ENCODE measurements around the gene MFSD12.
A peak's percentile ranks its signal among the peaks of the same experiment; 100 is the strongest.
"Not testable (repeated sequence)": the region's sequence is repeated elsewhere in the genome, so short reads cannot be mapped to it uniquely, and the experiment has no call there.

Gene MFSD12

GRCh38 chr19:3572132-3572854 is 14.9 kb upstream of the MFSD12 start:
- peak overlapping the region; percentile 63 for H3K27ac ChIP-seq (ENCODE audit: low read depth, low read length)
- peak overlapping the region; percentile 45 to 82 for H3K4me3 ChIP-seq (ENCODE audit: low read depth in 1 of 2, low read length in 2 of 2)
- H3K9ac ChIP-seq (ENCODE audit: low read length), result no peak overlapping the region
- no peaks in the 10 kb centered on the region for H3K27me3 ChIP-seq (ENCODE audit: control insufficient read depth in 1 of 2, insufficient read depth in 2 of 2, low read length in 2 of 2)
- H3K36me3 ChIP-seq (ENCODE audit: insufficient read depth, low read length), result no peaks in the 10 kb centered on the region
- H3K4me1 ChIP-seq (ENCODE audit: insufficient read depth, low read length), result peaks cover 27% of the 10 kb centered on the region
- no peaks in the 10 kb centered on the region for H3K9me3 ChIP-seq (ENCODE audit: low read length)

GRCh38 chr19:3570606-3571011 is 13.2 kb upstream of the MFSD12 start:
- Histone ChIP-seq H3K27me3 (ENCODE audit: control insufficient read depth in 1 of 2, insufficient read depth in 2 of 2, low read length in 2 of 2) (no peaks in the 10 kb centered on the region), H3K9ac (ENCODE audit: low read length) (no peak overlapping the region), H3K36me3 (ENCODE audit: insufficient read depth, low read length) (no peaks in the 10 kb centered on the region), H3K9me3 (ENCODE audit: low read length) (no peaks in the 10 kb centered on the region), H3K27ac (ENCODE audit: low read depth, low read length) (no peak overlapping the region), H3K4me1 (ENCODE audit: insufficient read depth, low read length) (peaks cover 16% of the 10 kb centered on the region), H3K4me3 (ENCODE audit: low read depth in 1 of 2, low read length in 2 of 2) (no peak overlapping the region)

- H3K9ac ChIP-seq (ENCODE audit: low read length); H3K4me3 ChIP-seq (ENCODE audit: low read depth in 1 of 2, low read length in 2 of 2); H3K9me3 ChIP-seq (ENCODE audit: low read length); H3K27me3 ChIP-seq (ENCODE audit: control insufficient read depth in 1 of 2, insufficient read depth in 2 of 2, low read length in 2 of 2); H3K36me3 ChIP-seq (ENCODE audit: insufficient read depth, low read length); H3K27ac ChIP-seq (ENCODE audit: low read depth, low read length): not testable (repeated sequence)
- peaks cover 15% of the 10 kb centered on the region for H3K4me1 ChIP-seq (ENCODE audit: insufficient read depth, low read length)
These were observed 12.7 kb upstream of the MFSD12 start for GRCh38 chr19:3570042-3570441.

- Histone ChIP-seq H3K4me1 (ENCODE audit: insufficient read depth, low read length) (no peaks in the 10 kb centered on the region), H3K9ac (ENCODE audit: low read length) (no peak overlapping the region), H3K9me3 (ENCODE audit: low read length) (no peaks in the 10 kb centered on the region), H3K4me3 (ENCODE audit: low read depth in 1 of 2, low read length in 2 of 2) (no peak overlapping the region), H3K36me3 (ENCODE audit: insufficient read depth, low read length) (no peaks in the 10 kb centered on the region), H3K27me3 (ENCODE audit: control insufficient read depth in 1 of 2, insufficient read depth in 2 of 2, low read length in 2 of 2) (no peaks in the 10 kb centered on the region), H3K27ac (ENCODE audit: low read depth, low read length) (no peak overlapping the region)
These were observed 7.8 kb upstream of the MFSD12 start for GRCh38 chr19:3565139-3565538.

GRCh38 chr19:3563709-3564524 is 6.5 kb upstream of the MFSD12 start:
- no peak overlapping the region for H3K27ac ChIP-seq (ENCODE audit: low read depth, low read length)
- H3K9me3 ChIP-seq (ENCODE audit: low read length), result no peaks in the 10 kb centered on the region
- H3K4me3 ChIP-seq (ENCODE audit: low read depth in 1 of 2, low read length in 2 of 2), result no peak overlapping the region
- no peaks in the 10 kb centered on the region for H3K36me3 ChIP-seq (ENCODE audit: insufficient read depth, low read length)
- H3K4me1 ChIP-seq (ENCODE audit: insufficient read depth, low read length), result no peaks in the 10 kb centered on the region
- H3K9ac ChIP-seq (ENCODE audit: low read length), result no peak overlapping the region
- no peaks in the 10 kb centered on the region for H3K27me3 ChIP-seq (ENCODE audit: control insufficient read depth in 1 of 2, insufficient read depth in 2 of 2, low read length in 2 of 2)

- Histone ChIP-seq H3K9ac (ENCODE audit: low read length) (peak overlapping the region; percentile 57), H3K27me3 (ENCODE audit: control insufficient read depth in 1 of 2, insufficient read depth in 2 of 2, low read length in 2 of 2) (no peaks in the 10 kb centered on the region), H3K9me3 (ENCODE audit: low read length) (no peaks in the 10 kb centered on the region), H3K27ac (ENCODE audit: low read depth, low read length) (peak overlapping the region; percentile 34), H3K4me1 (ENCODE audit: insufficient read depth, low read length) (peaks cover 20% of the 10 kb centered on the region), H3K36me3 (ENCODE audit: insufficient read depth, low read length) (no peaks in the 10 kb centered on the region), H3K4me3 (ENCODE audit: low read depth in 1 of 2, low read length in 2 of 2) (peak overlapping the region; percentile 84 to 91)
These were observed 367 bp downstream of the MFSD12 start for GRCh38 chr19:3556978-3557460.

GRCh38 chr19:3556423-3556977 is 886 bp downstream of the MFSD12 start:
- H3K9ac ChIP-seq (ENCODE audit: low read length), result peak overlapping the region; percentile 57
- no peaks in the 10 kb centered on the region for H3K9me3 ChIP-seq (ENCODE audit: low read length)
- no peaks in the 10 kb centered on the region for H3K27me3 ChIP-seq (ENCODE audit: control insufficient read depth in 1 of 2, insufficient read depth in 2 of 2, low read length in 2 of 2)
- H3K4me1 ChIP-seq (ENCODE audit: insufficient read depth, low read length), result peaks cover 20% of the 10 kb centered on the region
- H3K36me3 ChIP-seq (ENCODE audit: insufficient read depth, low read length), result no peaks in the 10 kb centered on the region
- peak overlapping the region; percentile 84 to 91 for H3K4me3 ChIP-seq (ENCODE audit: low read depth in 1 of 2, low read length in 2 of 2)
- H3K27ac ChIP-seq (ENCODE audit: low read depth, low read length), result peak overlapping the region; percentile 34

GRCh38 chr19:3555653-3556422 is 1.5 kb downstream of the MFSD12 start:
- Histone ChIP-seq H3K36me3 (ENCODE audit: insufficient read depth, low read length) (no peaks in the 10 kb centered on the region), H3K4me1 (ENCODE audit: insufficient read depth, low read length) (peaks cover 20% of the 10 kb centered on the region), H3K27ac (ENCODE audit: low read depth, low read length) (no peak overlapping the region), H3K27me3 (ENCODE audit: control insufficient read depth in 1 of 2, insufficient read depth in 2 of 2, low read length in 2 of 2) (no peaks in the 10 kb centered on the region), H3K4me3 (ENCODE audit: low read depth in 1 of 2, low read length in 2 of 2) (peak overlapping the region; percentile 84 to 91), H3K9me3 (ENCODE audit: low read length) (no peaks in the 10 kb centered on the region), H3K9ac (ENCODE audit: low read length) (peak overlapping the region; percentile 57)

GRCh38 chr19:3554254-3555083 is 2.9 kb downstream of the MFSD12 start:
- no peak overlapping the region for H3K9ac ChIP-seq (ENCODE audit: low read length)
- no peaks in the 10 kb centered on the region for H3K27me3 ChIP-seq (ENCODE audit: control insufficient read depth in 1 of 2, insufficient read depth in 2 of 2, low read length in 2 of 2)
- H3K36me3 ChIP-seq (ENCODE audit: insufficient read depth, low read length), result no peaks in the 10 kb centered on the region
- H3K27ac ChIP-seq (ENCODE audit: low read depth, low read length), result no peak overlapping the region
- no peaks in the 10 kb centered on the region for H3K9me3 ChIP-seq (ENCODE audit: low read length)
- H3K4me3 ChIP-seq (ENCODE audit: low read depth in 1 of 2, low read length in 2 of 2), result no peak overlapping the region
- peaks cover 20% of the 10 kb centered on the region for H3K4me1 ChIP-seq (ENCODE audit: insufficient read depth, low read length)

- no peak overlapping the region for H3K27ac ChIP-seq (ENCODE audit: low read depth, low read length)
These were observed 5.6 kb downstream of the MFSD12 start for GRCh38 chr19:3551792-3552095.

More at GRCh38 chr19:3551792-3552095, 5.6 kb downstream of the MFSD12 start:
- no peak overlapping the region for H3K9ac ChIP-seq (ENCODE audit: low read length)
- H3K4me1 ChIP-seq (ENCODE audit: insufficient read depth, low read length), result peaks cover 20% of the 10 kb centered on the region
- no peaks in the 10 kb centered on the region for H3K27me3 ChIP-seq (ENCODE audit: control insufficient read depth in 1 of 2, insufficient read depth in 2 of 2, low read length in 2 of 2)
- no peaks in the 10 kb centered on the region for H3K9me3 ChIP-seq (ENCODE audit: low read length)
- no peak overlapping the region for H3K4me3 ChIP-seq (ENCODE audit: low read depth in 1 of 2, low read length in 2 of 2)
- H3K36me3 ChIP-seq (ENCODE audit: insufficient read depth, low read length), result peaks cover 4% of the 10 kb centered on the region
